ENCODE results near the gene PEMT.

The PEMT gene

DNA sequence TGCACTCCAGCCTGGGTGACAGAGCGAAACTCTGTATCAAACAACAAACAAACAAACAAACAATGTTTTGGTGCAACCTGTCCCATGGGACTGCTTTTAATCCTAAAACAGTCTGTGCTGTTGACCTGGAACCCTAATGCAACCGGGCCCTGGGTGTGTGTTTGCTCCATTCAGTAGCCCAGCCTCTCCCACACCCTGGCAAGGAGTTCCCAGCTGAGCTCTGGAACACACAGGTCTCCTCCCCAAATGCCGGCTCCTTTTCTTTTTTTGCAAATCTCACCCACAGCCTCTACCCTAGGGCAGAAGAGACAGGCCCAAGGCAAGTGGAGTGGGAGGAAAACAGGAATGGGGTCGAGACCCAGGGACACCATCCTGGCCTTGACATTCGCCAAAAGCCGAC, 65.6 kb downstream of the PEMT start:
- no peak overlapping the region for H2AFZ ChIP-seq (ENCODE audit: insufficient read depth, low read length, poor library complexity)
- H3K4me3 ChIP-seq (ENCODE audit: low read depth, low read length): no peak overlapping the region
- no peaks in the 10 kb centered on the region for H3K79me2 ChIP-seq (ENCODE audit: control insufficient read depth, insufficient read depth, low read length, poor library complexity)
- H3K36me3 ChIP-seq (ENCODE audit: control insufficient read depth in 1 of 2, insufficient read depth in 2 of 2, low read length in 2 of 2): no peaks in the 10 kb centered on the region
- H3K18ac ChIP-seq (ENCODE audit: low read length): no peak overlapping the region
- no peak overlapping the region for H2BK12ac ChIP-seq (ENCODE audit: low read length)
- H3K4me1 ChIP-seq (ENCODE audit: control insufficient read depth in 1 of 2, insufficient read depth in 2 of 2, low read length in 2 of 2): no peaks in the 10 kb centered on the region
- WGBS (ENCODE audit: extremely low coverage, insufficient coverage, insufficient read length): no CpG with 5 or more reads among the region's 6 CpGs
- H4K12ac ChIP-seq (ENCODE audit: low read depth, low read length): no peak overlapping the region
- H2BK120ac ChIP-seq (ENCODE audit: insufficient read depth, low read length, poor library complexity): no peak overlapping the region
- DNase-seq: no peak
- H3K14ac ChIP-seq (ENCODE audit: low read length): no peak overlapping the region
- H3K4me2 ChIP-seq (ENCODE audit: low read length): no peak overlapping the region
- H3K4ac ChIP-seq (ENCODE audit: low read depth, low read length): no peak overlapping the region
- H3K9me3 ChIP-seq (ENCODE audit: insufficient read depth, low read depth, low read length): no peaks in the 10 kb centered on the region
- H3K27me3 ChIP-seq (ENCODE audit: insufficient read depth, low read length): no peaks in the 10 kb centered on the region
- H3K79me1 ChIP-seq (ENCODE audit: low read length): no peaks in the 10 kb centered on the region
- H2AK5ac ChIP-seq (ENCODE audit: low read length): no peak overlapping the region
- no peak overlapping the region for H3K9ac ChIP-seq (ENCODE audit: low read length)
- H4K91ac ChIP-seq (ENCODE audit: low read depth, low read length): no peak overlapping the region
- H2BK5ac ChIP-seq (ENCODE audit: low read depth, low read length, poor library complexity): no peak overlapping the region
- no peak overlapping the region for H3K23ac ChIP-seq (ENCODE audit: low read length)
- no peak overlapping the region for H3K27ac ChIP-seq (ENCODE audit: low read depth, low read length)
- H4K8ac ChIP-seq (ENCODE audit: low read depth, low read length): no peak overlapping the region

DNA sequence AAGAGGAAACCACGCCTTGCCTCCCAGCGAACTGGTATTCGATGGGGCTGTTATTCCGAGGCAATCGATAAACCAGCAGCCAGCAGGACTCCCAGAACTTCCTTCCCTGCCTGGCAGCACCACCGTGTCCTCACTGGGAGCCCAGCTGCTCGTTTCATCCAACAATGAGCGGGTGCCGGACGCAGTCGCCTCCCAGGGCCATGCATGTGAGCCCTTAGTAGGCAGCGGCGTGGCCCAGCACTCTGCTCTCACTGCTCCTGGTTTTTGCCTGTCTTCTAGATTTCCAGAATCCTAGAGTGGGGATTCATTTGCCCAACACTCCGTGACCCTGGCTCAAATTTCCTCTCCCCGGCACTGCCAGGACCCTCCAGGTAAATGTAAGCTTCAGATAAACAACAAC, 66.2 kb downstream of the PEMT start:
- WGBS (ENCODE audit: extremely low coverage, insufficient coverage, insufficient read length): no CpG with 5 or more reads among the region's 15 CpGs
- no peak for DNase-seq

GRCh38 chr17:17523731-17524490, 67.6 kb downstream of the PEMT start:
- Histone ChIP-seq H3K9me3 (ENCODE audit: insufficient read depth, low read depth, low read length) (no peaks in the 10 kb centered on the region), H3K4me3 (ENCODE audit: low read depth, low read length) (no peak overlapping the region), H3K27me3 (ENCODE audit: insufficient read depth, low read length) (no peaks in the 10 kb centered on the region), H2AFZ (ENCODE audit: insufficient read depth, low read length, poor library complexity) (no peak overlapping the region), H2BK120ac (ENCODE audit: insufficient read depth, low read length, poor library complexity) (no peak overlapping the region), H2BK12ac (ENCODE audit: low read length) (no peak overlapping the region), H3K27ac (ENCODE audit: low read depth, low read length) (no peak overlapping the region), H3K14ac (ENCODE audit: low read length) (no peak overlapping the region), H2AK5ac (ENCODE audit: low read length) (no peak overlapping the region), H4K8ac (ENCODE audit: low read depth, low read length) (no peak overlapping the region), H3K4me2 (ENCODE audit: low read length) (no peak overlapping the region), H2BK5ac (ENCODE audit: low read depth, low read length, poor library complexity) (no peak overlapping the region), H3K79me2 (ENCODE audit: control insufficient read depth, insufficient read depth, low read length, poor library complexity) (no peaks in the 10 kb centered on the region), H3K36me3 (ENCODE audit: control insufficient read depth in 1 of 2, insufficient read depth in 2 of 2, low read length in 2 of 2) (no peaks in the 10 kb centered on the region), H3K4me1 (ENCODE audit: control insufficient read depth in 1 of 2, insufficient read depth in 2 of 2, low read length in 2 of 2) (no peaks in the 10 kb centered on the region), H3K18ac (ENCODE audit: low read length) (no peak overlapping the region), H3K23ac (ENCODE audit: low read length) (no peak overlapping the region), H4K12ac (ENCODE audit: low read depth, low read length) (no peak overlapping the region), H3K79me1 (ENCODE audit: low read length) (no peaks in the 10 kb centered on the region), H4K91ac (ENCODE audit: low read depth, low read length) (no peak overlapping the region), H3K9ac (ENCODE audit: low read length) (no peak overlapping the region), H3K4ac (ENCODE audit: low read depth, low read length) (no peak overlapping the region)
- no peak for DNase-seq
- no CpG with 5 or more reads among the region's 19 CpGs for WGBS (ENCODE audit: extremely low coverage, insufficient coverage, insufficient read length)

More for the DNA sequence above, 66.2 kb downstream of the PEMT start:
- H3K18ac ChIP-seq (ENCODE audit: low read length): no peak overlapping the region
- no peaks in the 10 kb centered on the region for H3K4me1 ChIP-seq (ENCODE audit: control insufficient read depth in 1 of 2, insufficient read depth in 2 of 2, low read length in 2 of 2)
- no peak overlapping the region for H3K27ac ChIP-seq (ENCODE audit: low read depth, low read length)
- H4K8ac ChIP-seq (ENCODE audit: low read depth, low read length): no peak overlapping the region
- no peak overlapping the region for H3K4me2 ChIP-seq (ENCODE audit: low read length)
- no peak overlapping the region for H2BK120ac ChIP-seq (ENCODE audit: insufficient read depth, low read length, poor library complexity)
- no peaks in the 10 kb centered on the region for H3K9me3 ChIP-seq (ENCODE audit: insufficient read depth, low read depth, low read length)
- H3K23ac ChIP-seq (ENCODE audit: low read length): no peak overlapping the region
- H2AK5ac ChIP-seq (ENCODE audit: low read length): no peak overlapping the region
- no peak overlapping the region for H4K12ac ChIP-seq (ENCODE audit: low read depth, low read length)
- no peaks in the 10 kb centered on the region for H3K36me3 ChIP-seq (ENCODE audit: control insufficient read depth in 1 of 2, insufficient read depth in 2 of 2, low read length in 2 of 2)
- H3K14ac ChIP-seq (ENCODE audit: low read length): no peak overlapping the region
- H4K91ac ChIP-seq (ENCODE audit: low read depth, low read length): no peak overlapping the region
- H2BK12ac ChIP-seq (ENCODE audit: low read length): no peak overlapping the region
- no peak overlapping the region for H3K9ac ChIP-seq (ENCODE audit: low read length)
- no peak overlapping the region for H2BK5ac ChIP-seq (ENCODE audit: low read depth, low read length, poor library complexity)
- no peak overlapping the region for H3K4ac ChIP-seq (ENCODE audit: low read depth, low read length)
- H2AFZ ChIP-seq (ENCODE audit: insufficient read depth, low read length, poor library complexity): no peak overlapping the region
- no peak overlapping the region for H3K4me3 ChIP-seq (ENCODE audit: low read depth, low read length)
- no peaks in the 10 kb centered on the region for H3K27me3 ChIP-seq (ENCODE audit: insufficient read depth, low read length)
- no peaks in the 10 kb centered on the region for H3K79me2 ChIP-seq (ENCODE audit: control insufficient read depth, insufficient read depth, low read length, poor library complexity)
- H3K79me1 ChIP-seq (ENCODE audit: low read length): no peaks in the 10 kb centered on the region

GRCh38 chr17:17523001-17523730, 68.3 kb downstream of the PEMT start:
- Histone ChIP-seq H2BK12ac (ENCODE audit: low read length) (no peak overlapping the region), H3K79me2 (ENCODE audit: control insufficient read depth, insufficient read depth, low read length, poor library complexity) (no peaks in the 10 kb centered on the region), H3K18ac (ENCODE audit: low read length) (no peak overlapping the region), H3K4me1 (ENCODE audit: control insufficient read depth in 1 of 2, insufficient read depth in 2 of 2, low read length in 2 of 2) (no peaks in the 10 kb centered on the region), H3K14ac (ENCODE audit: low read length) (no peak overlapping the region), H2BK5ac (ENCODE audit: low read depth, low read length, poor library complexity) (no peak overlapping the region), H4K12ac (ENCODE audit: low read depth, low read length) (no peak overlapping the region), H3K27ac (ENCODE audit: low read depth, low read length) (no peak overlapping the region), H2BK120ac (ENCODE audit: insufficient read depth, low read length, poor library complexity) (no peak overlapping the region), H4K8ac (ENCODE audit: low read depth, low read length) (no peak overlapping the region), H3K79me1 (ENCODE audit: low read length) (no peaks in the 10 kb centered on the region), H3K4me2 (ENCODE audit: low read length) (no peak overlapping the region), H4K91ac (ENCODE audit: low read depth, low read length) (no peak overlapping the region), H2AFZ (ENCODE audit: insufficient read depth, low read length, poor library complexity) (no peak overlapping the region), H3K9me3 (ENCODE audit: insufficient read depth, low read depth, low read length) (no peaks in the 10 kb centered on the region), H3K23ac (ENCODE audit: low read length) (no peak overlapping the region), H3K9ac (ENCODE audit: low read length) (no peak overlapping the region), H3K27me3 (ENCODE audit: insufficient read depth, low read length) (no peaks in the 10 kb centered on the region), H3K36me3 (ENCODE audit: control insufficient read depth in 1 of 2, insufficient read depth in 2 of 2, low read length in 2 of 2) (no peaks in the 10 kb centered on the region), H2AK5ac (ENCODE audit: low read length) (no peak overlapping the region), H3K4me3 (ENCODE audit: low read depth, low read length) (no peak overlapping the region), H3K4ac (ENCODE audit: low read depth, low read length) (no peak overlapping the region)
- no CpG with 5 or more reads among the region's 14 CpGs for WGBS (ENCODE audit: extremely low coverage, insufficient coverage, insufficient read length)
- DNase-seq: no peak
